Esophagus muscularis mucosa (tissue), 4 donors: Measurements from ENCODE around the gene RIPK3.

ENCODE experiments used
- EP300 ChIP-seq: sonication (generic); formaldehyde crosslinking; IDR thresholded peaks from one replicate; pipeline ENCODE4 v1.6.1; 2017; ENCODE audit warnings: antibody characterized with exemption
- POLR2A ChIP-seq: fragments of 450-650 bp; IDR thresholded peaks from one replicate; pipeline ENCODE4 v1.6.1; 2017; ENCODE audit warnings: antibody characterized with exemption, moderate library complexity, mild to moderate bottlenecking, low read depth
- TF ChIP-seq, protein P1 (sequence below), 3 experiments: fragments of 200-600 bp in 2 of 3; fragments of 450-650 bp in 1 of 3; sonication (generic) in 2 of 3; IDR thresholded peaks; one replicate each; pipeline ENCODE4 v1.5.1; 2017 to 2019; ENCODE audit warnings: antibody characterized with exemption in 3 of 3, mild to moderate bottlenecking in 2 of 3, moderate library complexity in 1 of 3

DNA sequence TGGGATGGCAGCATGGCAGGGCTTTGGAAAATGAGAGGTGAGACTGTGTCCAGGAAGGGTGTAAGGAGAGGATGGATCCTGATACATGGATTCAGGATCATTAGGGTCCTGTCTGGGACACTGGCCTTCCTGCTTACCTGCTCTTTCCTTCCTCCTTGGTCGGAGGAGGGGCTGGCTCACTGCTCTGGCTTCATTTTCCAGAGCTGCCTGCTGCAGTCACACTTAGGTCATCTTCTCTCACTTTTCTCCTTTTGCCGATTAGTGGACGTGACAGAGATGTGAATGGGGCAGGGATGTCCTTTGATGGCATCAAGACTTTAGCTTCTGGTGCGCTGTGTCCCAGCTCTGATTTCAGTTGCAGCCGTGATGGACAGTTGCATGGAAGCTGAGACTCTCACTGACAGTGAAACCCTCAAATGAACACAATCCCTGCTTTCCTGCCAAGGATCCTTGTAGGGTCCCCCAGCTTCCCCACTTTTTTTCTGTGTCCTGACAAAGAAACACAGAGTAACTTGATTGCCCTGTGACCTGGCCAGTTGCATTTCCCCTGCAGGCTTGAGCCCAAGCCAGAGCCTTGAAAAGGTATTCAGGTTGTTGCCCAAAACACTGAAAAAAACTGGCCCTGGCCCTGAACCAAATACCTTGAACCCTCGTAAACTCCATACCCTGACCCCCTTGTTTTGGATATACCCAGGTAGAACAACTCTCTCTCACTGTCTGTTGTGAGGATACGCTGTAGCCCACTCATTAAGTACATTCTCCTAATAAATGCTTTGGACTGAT lies 31.3 kb downstream of the RIPK3 start:
- no peak for TF ChIP-seq POLR2A
- TF ChIP-seq, protein P1, sequence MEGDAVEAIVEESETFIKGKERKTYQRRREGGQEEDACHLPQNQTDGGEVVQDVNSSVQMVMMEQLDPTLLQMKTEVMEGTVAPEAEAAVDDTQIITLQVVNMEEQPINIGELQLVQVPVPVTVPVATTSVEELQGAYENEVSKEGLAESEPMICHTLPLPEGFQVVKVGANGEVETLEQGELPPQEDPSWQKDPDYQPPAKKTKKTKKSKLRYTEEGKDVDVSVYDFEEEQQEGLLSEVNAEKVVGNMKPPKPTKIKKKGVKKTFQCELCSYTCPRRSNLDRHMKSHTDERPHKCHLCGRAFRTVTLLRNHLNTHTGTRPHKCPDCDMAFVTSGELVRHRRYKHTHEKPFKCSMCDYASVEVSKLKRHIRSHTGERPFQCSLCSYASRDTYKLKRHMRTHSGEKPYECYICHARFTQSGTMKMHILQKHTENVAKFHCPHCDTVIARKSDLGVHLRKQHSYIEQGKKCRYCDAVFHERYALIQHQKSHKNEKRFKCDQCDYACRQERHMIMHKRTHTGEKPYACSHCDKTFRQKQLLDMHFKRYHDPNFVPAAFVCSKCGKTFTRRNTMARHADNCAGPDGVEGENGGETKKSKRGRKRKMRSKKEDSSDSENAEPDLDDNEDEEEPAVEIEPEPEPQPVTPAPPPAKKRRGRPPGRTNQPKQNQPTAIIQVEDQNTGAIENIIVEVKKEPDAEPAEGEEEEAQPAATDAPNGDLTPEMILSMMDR (IDR thresholded peaks at IDR 0.05), result peak in 1 of 3 experiments; percentile 10
- no peak for TF ChIP-seq EP300
